Measurements from ENCODE around the gene UTP4.
"Not testable (repeated sequence)": the region's sequence is repeated elsewhere in the genome, so short reads cannot be mapped to it uniquely, and the experiment has no call there.

UTP4 gene

DNA sequence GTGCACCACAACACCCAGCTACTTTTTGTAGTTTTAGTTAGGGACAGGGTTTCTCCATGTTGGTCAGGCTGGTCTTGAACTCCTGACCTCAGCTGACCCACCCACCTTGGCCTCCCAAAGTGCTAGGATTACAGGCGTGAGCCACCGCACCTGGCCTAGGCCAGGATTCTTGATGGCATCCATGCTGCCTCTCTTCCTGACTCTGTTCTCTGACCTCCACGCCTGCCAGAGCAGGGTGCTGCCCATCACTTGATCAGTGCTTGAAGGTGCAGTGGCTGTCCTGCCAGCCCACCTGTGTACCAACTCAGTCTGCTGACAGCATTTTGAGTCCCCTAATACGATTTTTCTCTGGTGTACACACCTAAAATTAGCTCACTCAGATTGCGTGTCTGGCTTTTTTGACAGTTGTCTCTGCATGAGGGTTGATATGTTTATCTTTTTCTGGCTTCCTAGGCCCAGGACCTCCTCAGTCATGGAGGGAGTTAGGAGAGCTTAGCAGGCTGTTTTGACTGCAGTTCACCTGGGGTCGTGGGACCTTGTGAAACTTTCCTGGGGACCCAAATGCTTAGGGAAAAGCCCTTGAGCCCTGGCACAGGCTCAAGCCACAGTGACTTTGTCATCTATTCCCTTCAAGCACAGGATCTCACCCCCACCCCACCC lies 21.1 kb upstream of the UTP4 start:
- no peak for DNase-seq

DNA sequence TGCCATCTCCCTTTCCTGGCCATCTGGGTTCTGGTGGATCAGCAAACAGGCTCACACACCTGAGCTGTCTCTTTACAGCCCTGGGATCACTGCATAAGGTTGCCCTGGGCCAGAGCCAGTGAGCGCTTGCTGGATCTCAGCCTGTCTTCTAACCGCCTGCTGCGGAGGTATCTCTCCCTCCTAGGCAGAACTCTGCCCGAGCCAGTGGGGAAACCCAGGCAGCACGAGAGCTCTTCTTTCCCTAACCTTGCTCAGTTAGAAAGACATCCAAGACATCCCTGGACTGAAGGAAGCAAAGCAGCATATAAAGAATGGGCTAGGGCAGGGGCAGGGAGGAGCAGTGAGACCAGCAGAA lies 20.6 kb upstream of the UTP4 start:
- no peak for DNase-seq

DNA sequence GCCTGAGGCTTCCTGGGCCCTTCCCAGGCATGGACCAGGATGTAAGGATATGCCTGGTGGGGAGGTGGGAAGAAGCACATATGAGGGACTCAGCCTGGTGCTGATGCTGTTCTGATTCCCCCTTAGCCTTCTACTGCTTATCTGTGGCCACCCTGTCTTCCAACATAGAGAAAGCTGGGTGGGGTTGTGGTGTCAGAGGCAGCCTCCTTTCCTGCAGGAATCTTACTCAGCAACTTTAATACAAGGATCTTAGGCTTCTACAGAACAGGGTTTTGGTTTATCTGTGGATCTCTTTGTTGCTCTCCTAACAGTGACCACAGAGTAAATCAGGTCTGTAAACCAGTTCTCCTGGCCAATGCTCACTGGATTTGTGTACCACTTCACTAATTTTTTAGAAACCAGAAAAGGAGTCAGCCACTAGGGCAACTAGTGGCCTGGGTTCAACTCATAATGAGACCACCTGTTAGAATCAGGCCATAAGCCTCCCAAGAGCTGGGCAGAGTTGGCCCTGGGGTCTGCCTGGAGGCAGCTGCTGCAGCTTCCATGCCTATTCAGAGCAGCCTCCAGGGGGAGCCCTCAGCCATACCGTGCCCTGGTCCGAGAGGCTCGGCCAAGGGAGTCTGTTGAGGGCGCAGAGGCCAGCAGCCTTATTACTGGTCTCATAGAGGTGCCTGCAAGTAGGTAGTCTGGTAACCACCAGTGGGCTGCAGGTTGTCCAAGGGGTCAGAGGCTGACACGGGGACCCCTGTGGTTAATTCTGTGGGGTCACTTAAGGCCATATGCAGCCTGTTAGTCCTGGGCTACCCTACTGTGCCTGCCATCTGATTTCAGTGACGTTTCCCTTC lies 19.9 kb upstream of the UTP4 start:
- DNase-seq: peak; percentile 52

DNA sequence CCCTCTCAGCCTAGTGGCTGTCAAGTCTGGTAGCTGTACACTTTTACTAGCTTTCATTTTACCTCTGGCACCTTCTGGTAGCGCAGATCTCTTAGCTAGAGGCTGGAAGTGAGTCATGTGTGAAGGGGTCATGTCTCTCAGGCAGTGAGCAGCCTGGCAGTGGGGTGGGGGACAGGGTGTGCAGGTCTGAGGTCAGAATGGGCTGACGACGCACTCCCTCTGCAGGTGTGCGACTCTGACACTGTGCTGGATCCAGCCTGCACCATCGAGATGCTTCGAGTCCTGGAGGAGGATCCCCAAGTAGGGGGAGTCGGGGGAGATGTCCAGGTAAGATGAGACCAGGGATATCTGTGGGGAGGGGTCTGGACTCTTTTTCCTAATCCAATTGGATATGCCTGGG lies 19.2 kb upstream of the UTP4 start:
- DNase-seq: no peak

DNA sequence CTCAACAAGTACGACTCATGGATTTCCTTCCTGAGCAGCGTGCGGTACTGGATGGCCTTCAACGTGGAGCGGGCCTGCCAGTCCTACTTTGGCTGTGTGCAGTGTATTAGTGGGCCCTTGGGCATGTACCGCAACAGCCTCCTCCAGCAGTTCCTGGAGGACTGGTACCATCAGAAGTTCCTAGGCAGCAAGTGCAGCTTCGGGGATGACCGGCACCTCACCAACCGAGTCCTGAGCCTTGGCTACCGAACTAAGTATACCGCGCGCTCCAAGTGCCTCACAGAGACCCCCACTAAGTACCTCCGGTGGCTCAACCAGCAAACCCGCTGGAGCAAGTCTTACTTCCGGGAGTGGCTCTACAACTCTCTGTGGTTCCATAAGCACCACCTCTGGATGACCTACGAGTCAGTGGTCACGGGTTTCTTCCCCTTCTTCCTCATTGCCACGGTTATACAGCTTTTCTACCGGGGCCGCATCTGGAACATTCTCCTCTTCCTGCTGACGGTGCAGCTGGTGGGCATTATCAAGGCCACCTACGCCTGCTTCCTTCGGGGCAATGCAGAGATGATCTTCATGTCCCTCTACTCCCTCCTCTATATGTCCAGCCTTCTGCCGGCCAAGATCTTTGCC lies 18.0 kb upstream of the UTP4 start:
- no peak for DNase-seq

DNA sequence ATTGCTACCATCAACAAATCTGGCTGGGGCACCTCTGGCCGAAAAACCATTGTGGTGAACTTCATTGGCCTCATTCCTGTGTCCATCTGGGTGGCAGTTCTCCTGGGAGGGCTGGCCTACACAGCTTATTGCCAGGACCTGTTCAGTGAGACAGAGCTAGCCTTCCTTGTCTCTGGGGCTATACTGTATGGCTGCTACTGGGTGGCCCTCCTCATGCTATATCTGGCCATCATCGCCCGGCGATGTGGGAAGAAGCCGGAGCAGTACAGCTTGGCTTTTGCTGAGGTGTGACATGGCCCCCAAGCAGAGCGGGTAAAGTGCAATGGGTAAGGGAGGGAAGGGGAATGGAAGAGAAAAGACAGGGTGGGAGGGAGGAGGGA lies 17.5 kb upstream of the UTP4 start:
- DNase-seq: no peak

DNA sequence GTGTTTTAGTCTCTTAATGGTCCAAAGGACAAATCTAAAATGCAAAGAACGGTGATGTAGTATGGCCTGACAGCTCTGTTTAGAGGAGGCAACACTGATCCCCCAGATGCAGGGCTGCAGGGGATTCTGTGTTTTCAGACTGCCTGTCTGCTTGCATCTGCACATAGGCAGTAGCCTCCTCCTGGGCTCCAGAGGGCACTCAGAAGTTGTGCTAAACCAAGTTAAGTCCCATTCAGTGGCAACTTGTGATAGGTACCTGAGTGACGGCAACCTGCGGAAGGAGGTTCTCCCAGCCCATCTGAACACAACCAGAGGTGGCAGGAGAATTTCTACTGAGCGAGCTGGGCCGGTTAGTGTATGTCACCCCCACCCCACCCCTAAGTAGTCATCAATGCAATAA lies 17.1 kb upstream of the UTP4 start:
- DNase-seq: no peak

DNA sequence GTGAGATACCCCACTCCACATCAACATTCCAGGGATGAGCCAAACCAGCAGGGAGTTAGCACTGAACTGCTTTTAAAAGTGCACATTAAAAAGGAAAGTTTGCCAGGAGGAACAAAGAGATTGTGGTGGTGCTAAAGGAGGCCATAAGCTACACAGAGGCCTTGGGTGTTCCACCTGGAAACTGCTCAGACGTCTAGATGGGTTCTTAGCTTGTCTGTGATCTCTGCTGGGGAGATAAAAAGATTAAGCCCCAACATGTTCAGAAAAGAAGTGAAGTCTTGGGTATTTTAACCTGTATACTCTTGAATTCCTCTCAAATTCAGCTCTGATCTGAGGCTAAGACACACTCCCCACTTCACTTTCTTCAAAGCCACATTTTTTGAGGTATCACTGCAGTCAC lies 16.6 kb upstream of the UTP4 start:
- no peak for DNase-seq

DNA sequence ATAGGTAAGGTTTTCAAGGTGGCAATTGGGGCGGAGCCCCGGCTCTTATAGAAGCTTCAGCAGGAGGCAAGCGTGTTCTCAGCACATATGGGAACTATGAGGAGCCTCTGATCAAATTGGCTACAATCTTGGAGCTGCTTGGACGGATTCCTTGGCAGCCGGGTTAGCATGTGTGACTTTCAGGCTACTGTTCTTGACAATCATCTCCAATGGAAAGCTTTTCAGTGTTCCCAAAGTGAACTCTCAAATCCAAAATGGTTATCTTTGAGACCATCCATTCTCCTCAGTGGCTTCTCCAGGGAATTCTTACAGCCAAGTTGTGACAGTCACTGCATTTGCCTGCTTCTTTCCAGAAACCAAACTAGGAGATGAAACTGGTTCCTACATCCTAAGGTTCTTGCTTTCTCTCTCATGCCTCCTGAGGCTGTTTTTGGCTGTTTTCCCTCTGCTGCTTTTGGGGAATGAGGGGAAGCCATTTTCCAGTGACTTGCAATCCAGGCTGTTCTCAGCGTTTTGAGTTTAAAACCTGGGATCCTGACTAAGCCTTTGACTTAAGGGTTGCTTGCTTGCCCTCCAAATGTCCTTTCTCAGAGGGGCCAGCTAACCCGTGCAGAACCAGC lies 16.1 kb upstream of the UTP4 start:
- DNase-seq: no peak

DNA sequence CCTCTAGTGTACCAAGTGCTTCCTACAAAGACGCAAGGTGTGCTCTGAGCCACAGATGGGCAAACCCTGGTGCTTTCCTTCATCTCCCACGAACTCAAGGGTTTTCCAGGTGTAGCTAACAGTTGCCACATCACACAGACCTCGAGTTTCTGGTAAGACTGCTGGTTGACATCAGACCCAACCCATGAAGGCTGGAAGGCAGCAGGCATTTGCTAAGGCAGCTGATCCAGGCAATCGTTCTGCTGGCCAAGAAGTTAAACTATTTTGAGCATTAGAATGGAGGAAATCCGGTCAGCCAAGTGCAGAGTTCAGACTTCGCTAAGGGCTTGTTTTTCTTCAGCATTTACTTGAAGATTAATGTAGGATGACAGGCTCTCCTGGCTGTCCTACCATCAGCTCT lies 15.5 kb upstream of the UTP4 start:
- no peak for DNase-seq

DNA sequence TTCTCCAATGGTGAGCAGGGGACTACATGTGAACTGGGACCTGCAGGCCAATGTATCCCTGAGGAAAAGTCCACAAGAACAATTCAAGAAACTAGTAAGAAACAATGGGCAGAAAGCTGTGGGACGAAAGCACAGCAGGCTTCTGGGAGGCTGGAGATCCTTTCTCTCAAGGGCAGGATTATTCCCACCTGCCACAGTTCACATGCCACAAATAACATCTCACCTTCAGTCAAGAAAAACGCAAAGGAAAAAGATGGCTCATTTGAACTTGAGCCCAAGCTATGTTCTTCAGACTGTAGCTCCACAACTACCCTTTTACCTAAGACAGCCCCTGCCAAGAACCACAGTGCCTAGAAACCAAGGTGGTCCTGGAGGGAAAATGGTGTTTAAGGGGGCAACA lies 14.0 kb upstream of the UTP4 start:
- DNase-seq: no peak

DNA sequence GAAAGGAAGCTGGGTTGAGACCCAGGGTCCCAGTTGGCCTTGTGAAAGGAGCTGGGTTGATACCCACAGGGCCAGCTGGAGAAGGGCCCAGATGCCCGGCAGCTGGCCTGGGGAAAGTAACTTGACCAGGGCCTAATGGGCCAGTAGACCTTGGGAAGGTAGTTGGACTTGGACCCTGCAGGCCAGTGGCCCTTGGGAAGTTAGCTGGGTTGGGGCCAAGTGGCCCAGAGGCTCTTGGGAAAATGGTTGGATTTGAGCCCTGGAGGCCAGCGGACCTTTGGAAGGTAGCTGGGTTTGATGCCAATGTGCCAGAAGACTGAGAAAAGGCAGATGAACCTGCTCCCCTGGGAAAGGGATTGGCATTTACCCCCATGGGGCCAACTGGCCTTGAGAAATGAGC lies 13.5 kb upstream of the UTP4 start:
- no peak for DNase-seq

DNA sequence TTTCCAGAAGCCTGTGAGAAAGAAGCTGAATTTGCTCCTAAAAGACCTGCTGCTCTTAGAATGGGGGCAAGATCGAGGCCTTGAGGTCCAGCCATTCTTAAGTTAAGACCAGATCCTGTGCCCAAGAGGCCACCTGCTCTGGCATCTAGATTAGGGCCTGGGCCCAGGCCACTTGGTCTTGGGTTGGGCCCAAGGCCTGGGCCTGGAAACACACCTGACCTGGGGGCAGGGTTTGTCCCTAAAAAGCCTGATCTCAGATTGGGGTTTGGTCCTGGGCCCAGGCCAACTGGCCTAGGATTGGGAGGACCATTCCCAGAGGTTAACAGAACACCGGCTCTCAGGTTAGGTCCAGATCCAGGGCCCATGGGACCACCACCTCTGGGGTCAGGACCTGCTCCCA lies 12.9 kb upstream of the UTP4 start:
- DNase-seq: no peak

DNA sequence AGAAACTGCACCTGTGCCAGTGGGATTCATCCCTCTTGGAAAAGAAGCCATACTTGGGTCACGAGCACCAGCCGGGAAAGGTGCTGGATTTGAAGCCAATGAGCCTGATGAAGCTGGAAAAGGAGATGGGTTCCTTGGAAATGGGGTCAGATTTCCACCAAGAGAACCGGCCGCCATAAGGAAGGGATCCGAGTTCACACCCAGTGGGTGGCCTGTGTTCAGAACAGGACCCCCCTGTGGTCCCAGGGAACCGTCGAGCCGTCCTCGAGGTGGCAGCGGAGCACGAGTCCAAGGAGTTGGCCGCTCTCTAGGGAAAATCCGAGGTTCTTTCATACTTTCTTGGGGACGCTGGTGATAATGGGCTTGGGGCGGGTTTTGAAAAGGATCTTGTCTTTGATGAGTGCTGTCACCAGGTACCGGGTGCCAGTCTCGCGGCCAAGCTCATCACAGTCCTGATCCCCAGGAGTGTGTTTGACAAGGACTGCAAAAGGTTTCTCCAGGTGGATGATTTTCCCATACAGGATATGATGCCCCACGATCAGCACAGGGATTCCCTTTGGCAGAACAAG lies 12.3 kb upstream of the UTP4 start:
- no peak for DNase-seq

DNA sequence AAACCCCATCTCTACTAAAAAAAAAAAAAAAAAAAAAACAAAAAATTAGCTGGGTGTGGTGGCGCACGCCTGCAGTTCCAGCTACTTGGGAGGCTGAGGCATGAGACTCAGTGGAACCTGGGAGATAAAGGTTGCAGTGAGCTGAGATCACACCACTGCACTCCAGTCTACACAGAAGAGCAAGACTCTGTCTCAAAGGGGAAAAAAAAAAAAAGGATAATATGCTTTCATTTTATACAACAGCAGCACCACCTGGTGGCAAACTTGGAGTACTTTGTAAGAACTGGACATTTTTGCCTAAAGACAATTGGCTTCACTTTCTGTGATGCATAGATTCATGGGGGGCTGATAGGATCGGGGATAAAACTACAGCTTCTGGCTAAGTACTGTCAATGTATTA lies 8.5 kb upstream of the UTP4 start:
- peak; percentile 49 for DNase-seq

DNA sequence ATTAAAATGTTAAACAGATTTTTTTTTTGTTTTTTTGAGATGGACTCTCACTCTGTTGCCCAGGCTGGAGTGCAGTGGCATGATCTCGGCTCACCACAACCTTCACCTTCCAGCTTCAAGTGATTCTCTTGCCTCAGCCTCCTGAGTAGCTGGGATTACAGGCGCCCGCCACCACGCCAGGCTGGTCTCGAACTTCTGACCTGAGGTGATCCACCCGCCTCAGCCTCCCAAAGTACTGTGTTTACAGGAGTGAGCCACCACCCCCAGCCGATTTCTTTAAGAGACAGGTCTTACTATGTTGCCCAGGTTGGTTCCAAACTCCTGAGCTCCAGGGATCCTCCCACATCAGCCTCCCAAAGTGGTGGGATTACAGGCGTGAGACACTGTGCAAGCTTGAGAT lies 8.0 kb upstream of the UTP4 start:
- DNase-seq: not testable (repeated sequence)

DNA sequence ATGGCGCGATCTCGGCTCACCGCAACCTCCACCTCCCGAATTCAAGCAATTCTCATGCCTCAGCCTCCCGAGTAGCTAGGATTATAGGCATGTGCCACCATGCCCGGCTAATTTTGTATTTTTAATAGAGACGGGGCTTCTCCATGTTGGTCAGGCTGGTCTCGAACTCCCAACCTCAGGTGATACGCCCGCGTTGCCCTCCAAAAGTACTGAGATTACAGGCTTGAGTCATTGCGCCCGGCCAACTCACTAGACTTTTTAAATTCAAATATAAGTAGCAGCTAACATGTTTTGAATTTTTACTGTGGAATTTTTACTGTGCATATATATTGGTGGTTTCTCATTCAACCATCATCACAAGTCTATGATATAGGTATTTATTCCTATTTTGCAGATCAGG lies 7.5 kb upstream of the UTP4 start:
- not testable (repeated sequence) for DNase-seq

DNA sequence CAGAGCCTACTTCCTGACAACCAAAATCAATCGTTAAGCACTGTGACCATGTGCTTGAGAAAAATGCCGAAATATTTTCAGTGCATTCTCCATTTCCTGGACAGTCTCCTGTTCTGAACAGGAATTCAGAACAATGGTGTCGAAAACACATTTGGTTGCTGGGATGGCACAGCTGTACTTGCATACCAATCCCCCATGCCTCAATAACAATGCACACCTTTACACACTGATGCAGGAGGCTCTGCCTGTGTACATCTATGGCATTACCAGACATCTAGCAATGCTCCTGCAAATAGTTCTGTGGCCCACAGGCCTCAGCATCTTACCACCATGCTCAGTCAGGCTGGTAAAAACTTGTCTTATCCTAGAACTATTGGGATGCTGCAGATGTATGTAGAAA lies 6.2 kb upstream of the UTP4 start:
- no peak for DNase-seq

DNA sequence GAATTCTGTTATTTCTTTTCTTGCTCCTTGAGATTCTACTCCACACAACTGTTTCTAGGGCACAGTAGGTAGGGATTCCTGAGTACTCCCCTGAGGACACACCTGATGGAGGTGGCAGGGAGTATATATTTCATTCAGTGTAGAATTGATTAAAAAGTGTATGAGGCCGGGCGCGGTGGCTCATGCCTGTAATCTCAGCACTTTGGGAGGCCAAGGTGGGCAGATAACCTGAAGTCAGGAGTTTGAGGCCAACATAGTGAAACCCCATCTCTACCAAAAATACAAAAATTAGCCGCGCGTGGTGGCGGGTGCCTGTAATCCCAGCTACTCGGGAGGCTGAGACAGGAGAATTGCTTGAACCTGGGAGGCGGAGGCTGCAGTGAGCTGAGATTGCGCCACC lies 5.6 kb upstream of the UTP4 start:
- DNase-seq: not testable (repeated sequence)

DNA sequence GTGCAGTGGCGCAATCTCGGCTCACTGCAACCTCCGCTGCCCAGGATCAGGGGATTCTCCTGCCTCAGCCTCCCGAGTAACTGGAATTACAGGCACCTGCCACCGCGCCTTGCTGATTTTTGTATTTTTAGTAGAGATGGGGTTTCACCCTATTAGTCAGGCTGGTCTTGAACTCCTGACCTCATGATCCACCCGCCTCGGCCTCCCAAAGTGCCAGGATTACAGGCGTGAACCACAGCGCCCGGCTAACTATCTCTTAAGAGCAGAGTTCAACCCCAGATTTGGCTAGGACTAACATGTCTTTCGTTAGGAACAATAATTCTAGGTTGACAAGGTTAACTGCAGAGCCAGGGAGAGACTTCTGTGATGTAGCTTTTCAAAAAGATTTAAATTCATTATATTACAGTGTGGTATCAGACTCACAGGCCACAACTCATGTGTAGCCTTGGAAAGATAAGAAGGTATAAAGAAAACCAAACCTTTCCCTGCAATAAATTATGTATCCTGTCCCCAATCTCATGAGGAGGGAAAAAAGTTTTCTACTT lies 4.4 kb upstream of the UTP4 start:
- DNase-seq: no peak

DNA sequence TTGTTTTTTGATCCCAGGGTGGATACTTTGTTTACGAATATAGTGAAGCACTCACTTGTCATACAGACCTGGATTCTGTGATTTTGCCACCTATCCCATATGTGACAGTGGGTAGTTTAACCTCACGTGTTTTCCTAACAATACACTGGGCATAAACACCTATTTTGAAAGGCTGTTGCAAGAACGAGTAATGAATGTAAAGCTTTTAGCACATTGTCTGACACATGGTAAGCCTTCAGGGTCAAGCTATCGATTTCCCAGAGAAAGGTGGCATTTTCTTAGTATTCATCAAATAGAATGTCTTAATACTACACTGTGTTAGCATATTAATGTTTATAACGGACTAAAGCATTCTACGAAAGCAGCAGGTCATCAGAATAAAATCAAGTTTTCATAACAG lies 2.0 kb upstream of the UTP4 start:
- no peak for DNase-seq

DNA sequence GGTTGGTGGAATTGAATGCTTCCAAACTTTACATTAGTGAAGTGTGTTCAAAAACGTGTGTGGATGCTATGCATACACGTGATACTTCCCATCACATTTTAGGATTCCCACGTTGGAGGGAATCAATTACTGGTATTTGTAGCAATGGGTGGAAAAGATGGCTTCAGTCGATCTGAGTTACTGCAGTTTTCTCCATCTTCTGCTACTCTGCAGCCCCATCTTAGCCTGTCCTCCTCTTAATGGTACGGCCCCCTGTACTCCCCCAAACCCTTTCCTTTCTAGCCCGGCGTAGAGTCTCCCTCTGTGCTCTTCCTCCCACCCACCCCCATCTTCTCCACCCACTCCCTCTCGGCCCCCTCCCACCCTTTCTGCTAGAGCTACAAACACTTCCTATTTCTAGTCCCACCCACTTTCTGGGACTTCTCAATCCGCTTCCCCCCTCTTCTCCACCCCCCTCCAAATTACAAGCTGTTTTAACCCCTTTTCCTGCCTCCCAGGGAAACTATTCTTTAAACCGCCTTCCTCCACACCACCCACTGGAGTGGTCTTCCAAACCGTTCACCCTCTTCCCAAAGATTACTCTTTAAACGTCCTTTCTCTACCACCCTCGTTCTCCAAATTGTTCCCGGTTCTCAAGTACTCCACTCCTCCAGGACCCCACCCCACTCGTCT lies 1.1 kb upstream of the UTP4 start:
- no peak for DNase-seq

All from retina (tissue), 1 donor.